ENCODE measurements around the gene GLS. TPM values are rescaled to one million over a fixed set of nuclear protein-coding genes. Genes with fewer than 3 reads are reported as not detected.

GLS gene
- total RNA-seq, 1 experiment from 2014 or later = 97.4 TPM

DNA sequence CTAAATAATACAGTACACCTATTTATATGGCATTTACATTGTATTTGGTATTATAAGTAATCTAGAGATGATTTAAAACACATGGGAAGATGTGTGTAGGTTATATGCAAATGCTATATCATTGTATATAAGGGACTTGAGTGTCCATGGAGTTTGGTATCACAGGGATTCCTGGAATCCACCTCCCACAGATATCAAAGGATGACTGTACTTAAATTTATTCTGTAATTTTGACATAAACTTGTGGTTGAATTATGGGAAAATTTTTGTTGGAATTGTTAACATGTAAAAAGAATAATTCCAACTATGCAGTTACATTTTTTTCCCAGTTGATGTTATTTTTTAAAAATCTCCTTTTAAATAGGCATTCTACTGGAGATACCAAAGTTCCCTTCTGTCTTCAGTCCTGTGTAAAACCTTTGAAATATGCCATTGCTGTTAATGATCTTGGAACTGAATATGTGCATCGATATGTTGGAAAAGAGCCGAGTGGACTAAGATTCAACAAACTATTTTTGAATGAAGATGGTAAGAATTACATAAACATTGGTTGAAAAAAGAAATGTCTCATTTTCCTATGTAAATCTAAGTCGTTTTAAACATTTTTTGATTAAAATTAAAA, 24.1 kb downstream of the GLS start:
- Histone ChIP-seq H3K36me3 (ENCODE audit: control insufficient read depth in 1 of 2, insufficient read depth in 2 of 2, low read length in 2 of 2) (peaks cover 35 to 36% of the 10 kb centered on the region in 2 experiments), H3K9ac (ENCODE audit: low read length) (no peak overlapping the region), H3K27me3 (ENCODE audit: insufficient read depth, low read length) (no peaks in the 10 kb centered on the region), H3K79me2 (ENCODE audit: insufficient read depth, low read length) (peaks cover 4% of the 10 kb centered on the region), H3K9me3 (ENCODE audit: control insufficient read depth in 1 of 2, insufficient read depth in 1 of 2, low read depth in 1 of 2, low read length in 2 of 2) (no peaks in the 10 kb centered on the region), H2AFZ (ENCODE audit: low read depth, low read length, poor library complexity, severe bottlenecking) (no peak overlapping the region), H3K4me3 (replicated peaks in 1 of 2; ENCODE audit: low read depth in 1 of 2, low read length in 2 of 2) (no peak overlapping the region), H3K4me1 (ENCODE audit: control insufficient read depth in 1 of 2, insufficient read depth in 2 of 2, low read length in 2 of 2) (no peaks in the 10 kb centered on the region), H3K9me2 (ENCODE audit: insufficient read depth) (no peaks in the 10 kb centered on the region), H4K20me1 (ENCODE audit: insufficient read depth) (no peaks in the 10 kb centered on the region; the same call in 1 of the 2 replicates), H3K27ac (ENCODE audit: low read depth, low read length) (no peak overlapping the region), H3K4me2 (ENCODE audit: low read length) (no peak overlapping the region)
- POLR2A ChIA-PET = no interaction called here
- RAD21 ChIA-PET (ENCODE audit: low non-redundant PET in 1 of 2, low total read pairs in 2 of 2, uncharacterized antibody in 2 of 2, unreplicated experiment in 2 of 2) = no interaction called here
- DNase-seq (ENCODE audit: low read depth, low spot score) (no peak), ATAC-seq (no peak)
- intact Hi-C loops (cut with micrococcal nuclease) = no loop called here
- TF ChIP-seq SRF (IDR thresholded peaks at IDR 0.05; ENCODE audit: low read depth) (no peak), EGR1 (IDR thresholded peaks at IDR 0.05; ENCODE audit: low read depth) (no peak), SP1 (IDR thresholded peaks at IDR 0.05; ENCODE audit: low read depth) (no peak), EZH2 (IDR thresholded peaks at IDR 0.05) (no peak), ZNF274 (IDR thresholded peaks at IDR 0.05; ENCODE audit: low read depth, low read length) (no peak), EZH2phosphoT487 (IDR thresholded peaks at IDR 0.05; ENCODE audit: borderline replicate concordance) (no peak), POLR2A (IDR thresholded peaks at IDR 0.05; ENCODE audit: borderline replicate concordance, extremely low read depth, insufficient read depth, insufficient read length) (no peak), CEBPB (IDR thresholded peaks at IDR 0.05; ENCODE audit: low read depth) (no peak), RAD21 (IDR thresholded peaks at IDR 0.05; ENCODE audit: low read depth) (no peak)
- TF ChIP-seq, protein P1, sequence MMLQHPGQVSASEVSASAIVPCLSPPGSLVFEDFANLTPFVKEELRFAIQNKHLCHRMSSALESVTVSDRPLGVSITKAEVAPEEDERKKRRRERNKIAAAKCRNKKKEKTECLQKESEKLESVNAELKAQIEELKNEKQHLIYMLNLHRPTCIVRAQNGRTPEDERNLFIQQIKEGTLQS (IDR thresholded peaks at IDR 0.05) = no peak
- TF ChIP-seq, protein P2, sequence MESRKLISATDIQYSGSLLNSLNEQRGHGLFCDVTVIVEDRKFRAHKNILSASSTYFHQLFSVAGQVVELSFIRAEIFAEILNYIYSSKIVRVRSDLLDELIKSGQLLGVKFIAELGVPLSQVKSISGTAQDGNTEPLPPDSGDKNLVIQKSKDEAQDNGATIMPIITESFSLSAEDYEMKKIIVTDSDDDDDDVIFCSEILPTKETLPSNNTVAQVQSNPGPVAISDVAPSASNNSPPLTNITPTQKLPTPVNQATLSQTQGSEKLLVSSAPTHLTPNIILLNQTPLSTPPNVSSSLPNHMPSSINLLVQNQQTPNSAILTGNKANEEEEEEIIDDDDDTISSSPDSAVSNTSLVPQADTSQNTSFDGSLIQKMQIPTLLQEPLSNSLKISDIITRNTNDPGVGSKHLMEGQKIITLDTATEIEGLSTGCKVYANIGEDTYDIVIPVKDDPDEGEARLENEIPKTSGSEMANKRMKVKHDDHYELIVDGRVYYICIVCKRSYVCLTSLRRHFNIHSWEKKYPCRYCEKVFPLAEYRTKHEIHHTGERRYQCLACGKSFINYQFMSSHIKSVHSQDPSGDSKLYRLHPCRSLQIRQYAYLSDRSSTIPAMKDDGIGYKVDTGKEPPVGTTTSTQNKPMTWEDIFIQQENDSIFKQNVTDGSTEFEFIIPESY (IDR thresholded peaks at IDR 0.05; ENCODE audit: extremely low read depth, insufficient replicate concordance, low read length) = no peak
- TF ChIP-seq, protein P3, sequence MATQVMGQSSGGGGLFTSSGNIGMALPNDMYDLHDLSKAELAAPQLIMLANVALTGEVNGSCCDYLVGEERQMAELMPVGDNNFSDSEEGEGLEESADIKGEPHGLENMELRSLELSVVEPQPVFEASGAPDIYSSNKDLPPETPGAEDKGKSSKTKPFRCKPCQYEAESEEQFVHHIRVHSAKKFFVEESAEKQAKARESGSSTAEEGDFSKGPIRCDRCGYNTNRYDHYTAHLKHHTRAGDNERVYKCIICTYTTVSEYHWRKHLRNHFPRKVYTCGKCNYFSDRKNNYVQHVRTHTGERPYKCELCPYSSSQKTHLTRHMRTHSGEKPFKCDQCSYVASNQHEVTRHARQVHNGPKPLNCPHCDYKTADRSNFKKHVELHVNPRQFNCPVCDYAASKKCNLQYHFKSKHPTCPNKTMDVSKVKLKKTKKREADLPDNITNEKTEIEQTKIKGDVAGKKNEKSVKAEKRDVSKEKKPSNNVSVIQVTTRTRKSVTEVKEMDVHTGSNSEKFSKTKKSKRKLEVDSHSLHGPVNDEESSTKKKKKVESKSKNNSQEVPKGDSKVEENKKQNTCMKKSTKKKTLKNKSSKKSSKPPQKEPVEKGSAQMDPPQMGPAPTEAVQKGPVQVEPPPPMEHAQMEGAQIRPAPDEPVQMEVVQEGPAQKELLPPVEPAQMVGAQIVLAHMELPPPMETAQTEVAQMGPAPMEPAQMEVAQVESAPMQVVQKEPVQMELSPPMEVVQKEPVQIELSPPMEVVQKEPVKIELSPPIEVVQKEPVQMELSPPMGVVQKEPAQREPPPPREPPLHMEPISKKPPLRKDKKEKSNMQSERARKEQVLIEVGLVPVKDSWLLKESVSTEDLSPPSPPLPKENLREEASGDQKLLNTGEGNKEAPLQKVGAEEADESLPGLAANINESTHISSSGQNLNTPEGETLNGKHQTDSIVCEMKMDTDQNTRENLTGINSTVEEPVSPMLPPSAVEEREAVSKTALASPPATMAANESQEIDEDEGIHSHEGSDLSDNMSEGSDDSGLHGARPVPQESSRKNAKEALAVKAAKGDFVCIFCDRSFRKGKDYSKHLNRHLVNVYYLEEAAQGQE (IDR thresholded peaks at IDR 0.05; ENCODE audit: low read depth) = no peak
- CTCF ChIA-PET = no interaction called here
- BruUV-seq (replicated peaks) = no TSS peak

All from HCT116 (cell line).